Neural cell (in vitro differentiated cells): Measurements from ENCODE around the gene PPP1R13B.

ENCODE experiments used
- MXI1 ChIP-seq: fragments of 450-650 bp; conservative IDR thresholded peaks from 2 replicates; pipeline ENCODE4 v1.6.1; 2014; ENCODE audit warnings: antibody characterized with exemption, mild to moderate bottlenecking; ENCODE audit not compliant: poor library complexity, severe bottlenecking
- POLR2AphosphoS5 ChIP-seq: IDR thresholded peaks from 2 replicates; pipeline ENCODE4 v1.6.1; 2012
- SMC3 ChIP-seq: fragments of 450-650 bp; conservative IDR thresholded peaks from 2 replicates; pipeline ENCODE4 v1.6.1; 2014; ENCODE audit warnings: antibody characterized with exemption, mild to moderate bottlenecking, moderate library complexity; ENCODE audit not compliant: poor library complexity

DNA sequence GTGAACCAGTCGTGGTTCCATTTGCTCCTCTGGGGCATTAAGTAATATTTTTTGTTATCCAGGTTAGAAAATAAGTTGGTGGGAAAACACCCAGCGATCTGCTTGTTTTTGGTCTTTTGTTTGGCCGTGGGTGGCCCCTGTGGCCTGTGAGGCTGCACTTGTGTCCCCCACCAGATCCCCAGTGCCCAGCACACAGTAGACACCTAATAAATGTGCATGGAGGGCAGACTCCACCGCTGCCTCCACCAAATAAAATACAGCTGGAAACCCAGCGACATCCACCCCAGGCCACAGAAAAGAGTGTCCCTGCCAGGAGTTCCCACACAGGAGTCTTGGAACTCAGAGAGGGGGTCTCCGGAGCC, 8.3 kb upstream of the PPP1R13B start:
- no peak for TF ChIP-seq MXI1
- TF ChIP-seq POLR2AphosphoS5 = no peak
- no peak for TF ChIP-seq SMC3
